GM19193 (cell line): Measurements from ENCODE around the gene HEXB.

ENCODE experiments used
- POLR2A ChIP-seq: IDR thresholded peaks from 4 replicates; pipeline ENCODE4 v1.6.1; 2011; ENCODE audit not compliant: insufficient read depth, insufficient read length; ENCODE audit errors: extremely low read depth

The HEXB gene

GRCh38 chr5:74679966-74680365 lies 5.1 kb upstream of the HEXB start:
- no peak for TF ChIP-seq POLR2A

DNA sequence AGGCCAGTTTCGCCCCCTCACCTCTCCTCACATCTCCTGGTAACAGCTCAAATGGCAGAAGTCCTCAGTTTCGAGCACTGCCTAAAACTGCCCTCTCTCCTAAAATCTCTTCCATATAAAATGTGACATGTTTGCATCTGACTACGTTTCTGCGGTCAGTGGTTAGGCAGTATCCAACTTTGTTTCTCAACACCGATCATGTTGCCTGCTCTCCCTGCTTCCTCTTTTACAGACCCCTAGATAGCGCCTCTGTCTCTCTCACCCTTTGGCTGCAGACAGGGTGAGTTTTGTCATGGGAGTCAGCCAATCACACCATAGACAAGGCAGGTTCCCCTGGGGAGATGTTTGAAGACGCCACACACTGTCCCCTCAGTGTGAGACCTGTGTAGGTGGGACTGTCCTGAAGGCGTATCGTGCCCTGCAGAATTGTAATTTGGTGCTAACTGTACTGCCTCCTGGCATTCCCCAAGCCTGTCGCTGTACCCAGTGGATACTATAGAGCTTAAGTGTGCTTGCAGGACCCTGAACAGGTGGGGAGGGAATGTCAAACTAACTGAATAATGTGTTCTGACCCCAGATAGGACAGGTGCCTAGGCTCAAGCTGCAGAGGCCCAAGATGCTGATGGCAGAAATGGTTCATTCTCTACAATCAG lies 1.1 kb downstream of the HEXB start:
- TF ChIP-seq POLR2A, result no peak

- TF ChIP-seq POLR2A, result no peak
Observed at GRCh38 chr5:74686962-74687751, 2.1 kb downstream of the HEXB start.

DNA sequence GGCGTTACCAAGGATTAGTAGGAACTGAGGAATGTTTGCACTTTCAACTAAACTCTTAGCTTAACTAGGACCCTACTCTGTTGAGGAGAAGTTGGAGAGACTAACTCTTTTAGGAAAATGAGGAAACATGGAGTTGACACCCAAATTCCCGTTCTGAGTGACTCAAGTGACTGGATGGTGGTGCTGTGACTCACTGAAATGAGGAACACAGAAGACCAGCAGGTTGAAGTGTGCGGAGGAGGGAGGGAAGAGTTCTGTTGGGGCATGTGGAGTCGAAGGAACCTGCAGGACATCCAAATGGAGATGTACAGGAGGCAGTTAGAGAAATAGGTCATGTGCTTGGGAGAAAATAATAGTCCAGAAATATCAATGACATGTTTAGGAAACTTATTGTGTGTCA lies 8.2 kb downstream of the HEXB start:
- no peak for TF ChIP-seq POLR2A

GRCh38 chr5:74717596-74717995 lies 32.6 kb downstream of the HEXB start:
- TF ChIP-seq POLR2A, result no peak

DNA sequence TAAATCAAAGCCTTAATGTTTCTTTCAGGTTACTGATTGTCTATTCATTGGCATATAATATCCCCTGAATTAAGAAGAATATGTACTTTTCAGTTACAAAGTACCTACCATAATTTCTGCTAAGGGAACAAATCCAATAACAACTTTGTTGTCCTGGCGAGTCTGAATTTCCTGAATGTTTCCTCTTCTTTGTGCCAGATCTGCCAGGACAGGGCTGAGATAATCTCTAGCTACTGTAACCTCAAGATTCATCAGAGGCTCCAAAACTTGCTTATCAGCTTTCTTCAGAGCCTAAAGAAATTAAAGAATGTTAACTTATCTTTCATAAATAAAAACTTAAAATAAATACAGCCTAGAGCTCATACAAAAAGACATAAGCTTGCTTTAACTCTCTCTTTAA lies 37.2 kb downstream of the HEXB start:
- TF ChIP-seq POLR2A, result no peak

- TF ChIP-seq POLR2A, result no peak
Observed at GRCh38 chr5:74725331-74725730, 40.3 kb downstream of the HEXB start.

DNA sequence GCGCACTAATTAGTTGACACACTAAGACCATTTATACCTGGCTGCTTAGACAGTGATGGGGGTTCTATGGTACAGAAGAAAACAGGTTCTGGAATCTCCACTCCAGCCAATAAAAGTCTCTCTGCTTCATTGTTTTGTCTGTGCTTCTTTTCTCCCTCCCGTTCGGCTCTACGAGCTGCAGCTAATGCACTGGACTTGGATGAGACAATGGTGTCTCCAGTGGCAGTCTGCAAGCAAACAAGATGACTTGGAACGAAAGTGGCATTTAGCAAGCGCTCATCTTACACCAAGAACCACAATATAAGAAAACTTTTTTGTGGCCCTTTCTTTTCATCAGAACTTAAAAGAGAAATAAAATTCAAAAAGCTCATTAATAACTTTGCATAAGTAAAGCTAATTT lies 51.7 kb downstream of the HEXB start:
- no peak for TF ChIP-seq POLR2A

GRCh38 chr5:74738406-74738805 lies 53.4 kb downstream of the HEXB start:
- no peak for TF ChIP-seq POLR2A

DNA sequence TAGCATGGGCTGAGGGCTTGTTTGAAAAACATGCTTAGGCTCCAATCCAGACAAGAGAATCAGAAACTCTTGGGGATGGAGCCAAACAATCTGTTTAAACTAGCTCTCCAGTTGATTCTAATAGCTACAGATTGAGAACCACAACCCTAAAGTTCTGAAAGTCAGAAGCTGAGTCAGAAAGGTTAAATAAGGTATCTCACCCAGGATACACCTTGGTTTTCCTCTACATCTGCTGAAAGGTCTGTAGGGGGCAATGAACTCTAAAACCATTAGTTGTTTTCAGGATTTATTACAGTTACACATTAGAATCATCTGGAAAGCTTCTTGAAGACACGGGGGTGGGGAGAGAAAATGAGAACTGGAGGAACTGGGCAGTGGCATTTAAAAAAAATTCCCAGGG lies 76.2 kb downstream of the HEXB start:
- TF ChIP-seq POLR2A, result no peak

GRCh38 chr5:74762599-74762998 lies 77.6 kb downstream of the HEXB start:
- no peak for TF ChIP-seq POLR2A

DNA sequence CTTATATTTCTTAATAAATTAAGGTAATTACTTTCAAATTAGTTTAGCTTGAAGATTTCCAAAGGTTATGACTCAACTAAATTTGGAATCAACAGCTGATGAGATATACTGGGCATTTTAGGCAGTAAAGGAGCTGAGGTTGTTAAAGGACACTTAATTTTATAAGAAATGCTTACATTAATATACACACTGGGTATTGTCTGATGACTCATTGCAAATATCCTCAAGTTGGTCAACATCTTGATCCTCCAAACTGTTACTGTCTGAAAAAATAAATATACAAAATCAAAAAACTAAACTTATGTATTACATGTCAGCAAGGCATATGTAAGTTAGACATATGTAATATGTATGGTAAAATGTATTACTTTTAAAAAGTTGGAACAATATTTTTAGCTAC lies 78.5 kb downstream of the HEXB start:
- no peak for TF ChIP-seq POLR2A

DNA sequence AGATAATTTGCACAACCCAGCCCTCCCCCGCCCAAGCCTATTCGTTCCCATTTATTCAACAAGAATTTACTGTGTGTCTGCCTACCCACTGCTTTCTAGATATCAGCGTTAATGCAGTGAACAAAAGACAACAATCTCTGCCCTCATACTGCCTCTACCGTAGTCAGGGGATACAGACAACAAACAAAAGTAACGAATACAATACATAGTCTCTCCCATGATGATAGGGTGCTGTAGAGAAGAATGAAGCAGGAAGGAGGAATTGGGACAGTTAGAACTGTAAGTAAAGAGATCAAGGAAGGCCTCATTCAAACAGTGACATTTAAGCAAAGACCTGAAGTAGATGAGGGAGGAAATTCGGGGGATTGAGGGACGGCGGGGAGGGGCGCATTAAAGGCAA lies 80.2 kb downstream of the HEXB start:
- TF ChIP-seq POLR2A, result no peak

DNA sequence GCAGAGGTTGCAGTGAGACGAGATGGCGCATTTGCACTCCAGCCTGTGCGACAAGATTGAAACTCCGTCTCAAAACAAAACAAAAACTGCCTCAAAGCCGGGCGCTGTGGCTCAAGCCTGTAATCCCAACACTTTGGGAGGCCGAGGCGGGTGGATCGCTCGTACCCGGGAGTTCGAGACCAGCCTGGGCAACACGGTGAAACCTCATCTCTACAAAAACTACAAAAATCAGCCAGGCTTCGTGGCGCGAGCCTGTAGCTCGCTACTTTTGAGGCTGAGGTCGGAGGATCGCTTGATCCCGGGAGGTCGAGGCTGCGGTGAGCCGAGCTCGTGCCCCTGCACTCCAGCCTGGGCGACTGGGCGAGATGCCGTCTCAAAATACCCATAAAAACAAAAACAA lies 80.9 kb downstream of the HEXB start:
- no peak for TF ChIP-seq POLR2A

- no peak for TF ChIP-seq POLR2A
Observed at GRCh38 chr5:74766418-74766848, 81.4 kb downstream of the HEXB start.

DNA sequence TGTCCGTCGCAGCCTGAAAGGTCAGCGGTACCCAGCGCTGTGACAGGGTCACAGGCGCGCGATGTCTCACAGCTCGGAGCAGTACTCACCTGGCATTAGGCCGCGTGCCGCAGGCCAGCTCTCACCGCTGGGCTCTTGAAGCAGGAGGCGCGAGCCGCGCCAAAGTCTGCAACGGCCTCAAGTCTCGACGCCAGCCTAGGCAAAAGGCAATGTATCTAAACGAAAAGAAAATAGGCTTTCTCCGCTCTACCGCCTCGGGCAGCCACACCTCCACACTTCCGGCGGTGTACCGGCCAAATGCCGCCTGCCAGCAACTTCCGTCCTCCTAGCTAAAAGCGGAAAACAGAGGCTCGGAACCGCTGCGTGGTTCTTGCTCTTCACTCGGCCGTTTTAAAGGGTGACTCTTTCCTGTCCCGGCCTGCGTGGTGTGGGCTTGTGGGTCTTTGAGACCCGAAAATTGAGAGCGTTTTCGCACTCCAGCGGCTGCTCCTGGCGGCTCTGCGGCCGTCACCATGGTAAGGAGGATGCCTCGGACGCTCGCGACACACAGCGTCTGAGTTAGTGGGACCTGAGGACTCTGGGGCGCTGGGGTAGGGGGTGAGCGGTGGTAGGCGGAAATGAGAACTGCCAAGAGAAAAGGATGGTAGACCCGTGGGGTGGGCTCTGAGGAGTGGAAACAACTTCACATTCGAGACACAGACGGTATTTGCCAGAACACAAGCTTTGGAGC lies 82.0 kb downstream of the HEXB start, which contains the start of the genes GFM2 and NSA2:
TSS of gene GFM2 (minus strand) at position 269 of the 730 bp plus-strand sequence. CDS start 3,375 bp downstream, outside the sequence.
TSS of gene NSA2 (plus strand) at position 401 of the 730 bp plus-strand sequence. CDS start at position 513, 112 bp downstream.
- peak; percentile 74 for TF ChIP-seq POLR2A

- TF ChIP-seq POLR2A, result no peak
Observed at GRCh38 chr5:74767579-74767913, 82.5 kb downstream of the HEXB start.
